WTC11 (cell line): Measurements from ENCODE around the gene FAM217A.

Experiments
- E2F4 ChIP-seq: sonication (generic); formaldehyde crosslinking; IDR thresholded peaks from 2 replicates; pipeline ENCODE4 v1.8.1; 2022; ENCODE audit warnings: low read depth, mild to moderate bottlenecking, moderate library complexity, missing genetic modification reagents, borderline replicate concordance
- ELF4 ChIP-seq: sonication (generic); formaldehyde crosslinking; IDR thresholded peaks from 2 replicates; pipeline ENCODE4 v1.8.1; 2022; ENCODE audit warnings: low read depth, mild to moderate bottlenecking, moderate library complexity, missing genetic modification reagents
- ESRRA ChIP-seq: sonication (generic); formaldehyde crosslinking; IDR thresholded peaks from 2 replicates; pipeline ENCODE4 v1.8.1; 2022; ENCODE audit warnings: mild to moderate bottlenecking, missing genetic modification reagents, borderline replicate concordance
- FOXK1 ChIP-seq: sonication (generic); formaldehyde crosslinking; IDR thresholded peaks from 2 replicates; pipeline ENCODE4 v1.8.0; 2022; ENCODE audit warnings: mild to moderate bottlenecking, moderate library complexity, missing genetic modification reagents
- OVOL2 ChIP-seq: fragments of 250-450 bp; sonication (Bioruptor Pico); IDR thresholded peaks from 2 replicates; pipeline ENCODE4 v1.9.0; 2021; ENCODE audit warnings: mild to moderate bottlenecking, borderline replicate concordance
- TEAD1 ChIP-seq: sonication (generic); formaldehyde crosslinking; IDR thresholded peaks from 2 replicates; pipeline ENCODE4 v1.8.0; 2022; ENCODE audit warnings: mild to moderate bottlenecking, missing genetic modification reagents
- TP53 ChIP-seq: sonication (generic); formaldehyde crosslinking; IDR thresholded peaks from 2 replicates; pipeline ENCODE4 v1.8.1; 2023; ENCODE audit warnings: mild to moderate bottlenecking, missing genetic modification reagents
- ZBTB43 ChIP-seq: sonication (generic); formaldehyde crosslinking; IDR thresholded peaks from 2 replicates; pipeline ENCODE4 v1.8.1; 2023; ENCODE audit warnings: mild to moderate bottlenecking, missing genetic modification reagents
- TF ChIP-seq, protein P1 (sequence below): fragments of 200-600 bp; IDR thresholded peaks from 2 replicates; pipeline ENCODE4 v1.8.0; 2022; ENCODE audit warnings: antibody characterized with exemption
- TF ChIP-seq, protein P2 (sequence below): sonication (generic); formaldehyde crosslinking; IDR thresholded peaks from 2 replicates; pipeline ENCODE4 v1.8.0; 2023; ENCODE audit warnings: missing genetic modification reagents
- TF ChIP-seq, protein P3 (sequence below): sonication (generic); formaldehyde crosslinking; IDR thresholded peaks from 2 replicates; pipeline ENCODE4 v1.8.0; 2022; ENCODE audit warnings: mild to moderate bottlenecking, missing genetic modification reagents

DNA sequence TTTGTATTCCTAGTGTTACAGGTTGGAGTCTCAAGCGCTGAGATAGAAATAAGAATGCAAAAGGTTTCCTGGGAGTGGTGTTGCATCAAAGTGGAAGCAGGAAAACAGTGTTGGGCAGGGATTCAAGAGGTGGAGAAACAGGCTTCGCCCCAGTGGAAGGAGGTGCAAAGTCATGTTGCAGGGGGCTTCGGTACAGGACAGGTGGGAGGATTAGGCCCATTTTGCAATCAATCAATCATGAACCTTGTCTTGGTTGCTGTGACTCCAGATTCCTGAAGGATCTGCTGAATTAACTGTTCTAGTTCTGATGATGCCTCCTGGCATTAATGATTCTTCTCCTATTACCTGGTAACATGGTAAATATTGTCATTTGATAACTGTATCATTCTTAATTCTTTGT is 22.4 kb upstream of the FAM217A start:
- TF ChIP-seq ZBTB43 (no peak), FOXK1 (no peak), E2F4 (CRISPR knock-in tag) (no peak), TEAD1 (CRISPR knock-in tag) (no peak), ELF4 (CRISPR knock-in tag) (no peak), OVOL2 (CRISPR knock-in tag) (no peak), TP53 (no peak), ESRRA (CRISPR knock-in tag) (no peak)
- TF ChIP-seq, protein P1, sequence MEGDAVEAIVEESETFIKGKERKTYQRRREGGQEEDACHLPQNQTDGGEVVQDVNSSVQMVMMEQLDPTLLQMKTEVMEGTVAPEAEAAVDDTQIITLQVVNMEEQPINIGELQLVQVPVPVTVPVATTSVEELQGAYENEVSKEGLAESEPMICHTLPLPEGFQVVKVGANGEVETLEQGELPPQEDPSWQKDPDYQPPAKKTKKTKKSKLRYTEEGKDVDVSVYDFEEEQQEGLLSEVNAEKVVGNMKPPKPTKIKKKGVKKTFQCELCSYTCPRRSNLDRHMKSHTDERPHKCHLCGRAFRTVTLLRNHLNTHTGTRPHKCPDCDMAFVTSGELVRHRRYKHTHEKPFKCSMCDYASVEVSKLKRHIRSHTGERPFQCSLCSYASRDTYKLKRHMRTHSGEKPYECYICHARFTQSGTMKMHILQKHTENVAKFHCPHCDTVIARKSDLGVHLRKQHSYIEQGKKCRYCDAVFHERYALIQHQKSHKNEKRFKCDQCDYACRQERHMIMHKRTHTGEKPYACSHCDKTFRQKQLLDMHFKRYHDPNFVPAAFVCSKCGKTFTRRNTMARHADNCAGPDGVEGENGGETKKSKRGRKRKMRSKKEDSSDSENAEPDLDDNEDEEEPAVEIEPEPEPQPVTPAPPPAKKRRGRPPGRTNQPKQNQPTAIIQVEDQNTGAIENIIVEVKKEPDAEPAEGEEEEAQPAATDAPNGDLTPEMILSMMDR = no peak
- TF ChIP-seq, protein P2, sequence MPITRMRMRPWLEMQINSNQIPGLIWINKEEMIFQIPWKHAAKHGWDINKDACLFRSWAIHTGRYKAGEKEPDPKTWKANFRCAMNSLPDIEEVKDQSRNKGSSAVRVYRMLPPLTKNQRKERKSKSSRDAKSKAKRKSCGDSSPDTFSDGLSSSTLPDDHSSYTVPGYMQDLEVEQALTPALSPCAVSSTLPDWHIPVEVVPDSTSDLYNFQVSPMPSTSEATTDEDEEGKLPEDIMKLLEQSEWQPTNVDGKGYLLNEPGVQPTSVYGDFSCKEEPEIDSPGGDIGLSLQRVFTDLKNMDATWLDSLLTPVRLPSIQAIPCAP (CRISPR knock-in tag) = no peak
- TF ChIP-seq, protein P3, sequence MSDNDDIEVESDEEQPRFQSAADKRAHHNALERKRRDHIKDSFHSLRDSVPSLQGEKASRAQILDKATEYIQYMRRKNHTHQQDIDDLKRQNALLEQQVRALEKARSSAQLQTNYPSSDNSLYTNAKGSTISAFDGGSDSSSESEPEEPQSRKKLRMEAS (CRISPR knock-in tag) = no peak
